Posterior vena cava (tissue), 2 donors: ENCODE results near the gene FAM98B. TPM values are rescaled to one million over a fixed set of nuclear protein-coding genes. Genes with fewer than 3 reads are reported as not detected.

Experiments used
- DNase-seq: peaks from one replicate; pipeline ENCODE4 v3.0.0-alpha.2; 2020; ENCODE audit warnings: low spot score
- intact Hi-C, 2 donors: fragments of 100-400 bp; cut with DNase I; formaldehyde crosslinking; loops; one replicate each; pipeline versions ENCODE4 v1.14.1 to v1.14.2; 2022 to 2023
- total RNA-seq, 2 donors: library from RNA; stranded (reverse); fragmentation: NEBNext Ultra II Directional; extraction: Animal tissue kit (Norgen Biotek cat#: 25700); gene quantifications; one replicate each; pipeline ENCODE4 v1.2.1, GENCODE V29; 2021
- donor health status: DM: yes; HTN: yes; CAD: no.
- donor health status: DM: yes; HTN: yes; CAD: no.

Gene FAM98B
- total RNA-seq, 2 donors from 2014 or later = 20.7 to 33.4 TPM

DNA sequence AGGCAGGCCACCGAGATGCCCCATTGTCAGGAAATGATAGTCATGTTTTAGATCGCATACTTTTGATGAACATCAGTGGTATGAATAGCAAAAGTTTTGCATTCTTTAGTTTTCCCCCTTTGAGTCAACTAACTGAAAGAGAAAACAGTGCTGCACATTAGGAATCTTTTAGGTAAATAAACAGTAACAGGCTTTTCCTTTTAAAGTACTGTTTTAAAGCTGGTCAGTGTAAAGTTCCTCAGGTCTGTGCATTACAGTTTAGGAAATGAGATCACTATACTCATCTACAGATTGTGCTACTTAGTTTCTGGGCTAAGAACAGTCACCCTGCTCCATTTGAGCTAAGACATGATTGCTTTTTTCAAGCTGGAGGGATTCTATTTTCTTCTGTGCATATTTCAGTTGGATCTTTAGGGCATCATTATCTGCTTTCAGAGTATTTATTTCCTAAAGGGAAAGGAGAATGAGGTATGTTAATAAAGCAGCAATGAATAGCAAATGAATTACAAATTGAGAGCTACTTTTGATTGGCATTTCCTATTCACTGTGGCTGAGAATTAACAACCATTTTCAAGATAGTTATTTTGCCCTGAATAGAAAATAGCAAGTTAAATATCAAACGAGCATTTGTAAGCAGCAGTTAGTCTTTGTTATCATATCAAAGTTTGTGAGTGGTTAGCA lies 36.5 kb downstream of the FAM98B start:
- intact Hi-C loops = loop anchor here in 1 of 2 donors (10.0 kb wide), 1 partner anchor 736 kb away; no protein-coding TSS in a partner anchor
- DNase-seq = no peak

DNA sequence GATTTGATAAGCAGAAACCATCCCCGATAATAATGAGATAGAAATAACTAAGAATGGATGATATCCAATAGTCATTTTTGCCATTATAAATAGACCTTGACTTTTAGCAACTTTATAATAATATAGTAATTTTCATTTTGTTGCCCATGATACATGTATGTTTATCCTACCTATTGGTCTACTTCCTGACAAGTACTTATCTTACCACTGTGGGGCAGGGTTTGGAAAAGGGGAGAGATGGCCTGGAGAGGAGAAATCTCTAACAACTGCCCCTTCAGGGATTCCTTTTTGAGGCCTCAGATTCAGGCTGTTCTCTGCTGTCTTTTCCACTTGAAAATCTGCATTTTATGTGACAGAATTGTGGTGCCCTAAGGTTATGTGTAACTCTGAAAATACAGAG lies 42.2 kb downstream of the FAM98B start:
- intact Hi-C loops = loop anchor here in 1 of 2 donors (10.0 kb wide), 1 partner anchor 741 kb away; no protein-coding TSS in a partner anchor

DNA sequence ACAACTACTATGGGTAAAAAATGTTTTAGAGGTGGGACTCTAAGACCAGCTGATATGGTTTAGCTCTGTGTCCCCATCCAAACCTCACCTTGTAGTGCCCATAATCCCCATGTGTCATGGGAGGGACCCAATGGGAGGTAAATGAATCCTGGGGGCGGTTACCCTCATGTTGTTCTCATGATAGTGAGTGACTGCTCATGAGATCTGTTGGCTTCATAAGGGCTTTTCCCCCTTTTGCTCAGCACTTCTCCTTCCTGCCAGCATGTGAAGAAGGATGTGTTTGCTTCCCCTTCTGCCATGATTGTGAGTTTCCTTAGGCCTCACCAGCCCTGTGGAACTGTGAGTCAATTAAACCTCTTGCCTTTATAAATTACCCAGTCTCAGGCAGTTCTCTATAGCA lies 45.7 kb downstream of the FAM98B start:
- intact Hi-C loops = loop anchor here in 1 of 2 donors (10.0 kb wide), 1 partner anchor 745 kb away; no protein-coding TSS in a partner anchor
- DNase-seq = no peak

More for the DNA sequence above, 42.2 kb downstream of the FAM98B start:
- DNase-seq = no peak

DNA sequence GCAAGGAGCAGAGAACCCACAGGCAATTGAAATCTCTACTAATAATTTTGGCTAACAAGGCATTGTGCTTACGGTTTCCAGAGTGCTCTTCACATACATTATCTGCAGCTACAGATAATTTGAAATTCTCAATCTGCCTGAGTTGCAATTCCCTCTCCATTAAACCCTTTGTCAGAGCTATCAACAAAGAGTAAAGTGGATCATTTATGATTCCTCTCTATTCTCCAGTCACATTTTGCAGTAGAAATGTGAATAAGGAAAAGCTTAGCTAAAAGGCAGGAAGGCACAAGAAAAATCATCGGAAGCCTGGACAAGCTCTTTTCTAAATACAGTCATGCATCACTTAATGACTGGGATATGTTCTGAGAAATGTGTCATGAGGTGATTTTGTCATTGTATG lies 49.6 kb downstream of the FAM98B start:
- no peak for DNase-seq
- intact Hi-C loops = no loop called here

DNA sequence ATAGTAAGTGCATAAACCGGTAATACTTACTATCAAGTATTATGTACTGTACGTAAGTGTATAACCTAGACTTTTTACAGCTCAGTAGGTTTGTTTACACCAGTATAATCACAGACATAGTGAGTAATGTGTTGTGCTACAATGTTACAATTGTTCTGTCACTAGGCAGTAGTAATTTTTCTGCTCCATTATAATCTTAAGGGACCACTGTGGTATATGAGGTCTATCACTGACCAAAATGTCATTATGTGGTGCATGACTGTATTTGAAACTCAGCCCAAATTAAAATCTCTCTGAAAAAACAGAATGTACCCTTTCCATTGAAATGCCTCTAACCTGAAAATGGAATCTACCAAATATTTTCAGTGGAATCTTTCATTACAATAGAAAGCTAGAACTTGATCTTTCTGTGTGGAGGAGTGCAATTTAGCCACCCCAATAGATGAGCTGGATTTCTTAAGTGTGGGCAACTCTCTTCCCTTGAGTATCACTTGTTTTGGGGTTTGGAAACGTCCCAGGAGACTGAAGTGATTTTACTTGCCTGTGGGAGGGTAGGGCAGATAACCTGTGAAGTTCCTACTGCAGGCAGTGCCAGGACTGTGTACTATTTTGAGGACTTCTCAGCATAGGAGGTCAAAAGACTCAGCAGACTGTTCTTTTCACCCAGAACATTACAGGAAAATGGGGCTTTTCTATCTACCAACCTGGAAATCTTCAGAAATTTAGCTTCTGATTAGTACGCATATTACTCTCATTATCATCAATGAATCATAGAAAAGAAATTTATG lies 50.9 kb downstream of the FAM98B start:
- intact Hi-C loops = no loop called here

DNA sequence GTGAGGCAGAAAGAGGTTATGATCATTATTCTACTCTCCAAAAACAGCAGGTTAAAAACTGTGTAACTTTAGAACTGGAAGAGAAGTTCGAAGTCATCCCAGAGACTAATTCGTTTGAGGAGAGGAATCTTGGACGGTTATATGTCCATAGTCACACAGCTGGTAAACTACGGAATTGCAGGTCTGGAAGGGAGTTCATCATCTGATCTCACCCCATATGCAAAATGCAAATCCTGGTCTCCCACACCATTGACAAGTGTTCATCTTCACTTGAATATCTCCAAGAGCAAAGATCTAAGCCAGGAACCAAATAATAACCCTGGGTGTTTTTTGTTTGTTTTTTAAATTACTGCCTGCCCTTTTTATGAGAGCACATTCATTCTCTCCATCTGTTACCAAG lies 53.1 kb downstream of the FAM98B start:
- intact Hi-C loops = no loop called here
- no peak for DNase-seq

More for the DNA sequence above, 50.9 kb downstream of the FAM98B start:
- no peak for DNase-seq

DNA sequence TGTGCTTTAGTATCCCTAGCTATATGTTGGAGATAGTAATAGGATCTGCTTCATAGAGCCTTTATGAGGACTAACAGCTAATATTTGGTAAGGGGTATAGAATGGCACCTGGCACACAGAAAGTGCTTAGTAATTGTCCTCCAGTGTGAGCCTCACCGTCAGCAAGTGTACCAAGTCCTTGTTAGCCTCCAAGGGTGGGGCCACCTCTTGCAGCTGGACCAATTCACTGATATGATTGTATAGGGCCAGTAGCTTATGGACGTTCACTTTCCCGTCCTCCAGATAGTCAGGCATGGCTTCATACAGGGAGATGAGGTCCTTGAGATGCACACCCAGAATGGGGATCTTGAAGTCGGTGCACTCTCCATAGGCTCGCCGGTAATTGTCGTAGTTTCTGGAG lies 53.6 kb downstream of the FAM98B start:
- no peak for DNase-seq
- intact Hi-C loops = no loop called here

DNA sequence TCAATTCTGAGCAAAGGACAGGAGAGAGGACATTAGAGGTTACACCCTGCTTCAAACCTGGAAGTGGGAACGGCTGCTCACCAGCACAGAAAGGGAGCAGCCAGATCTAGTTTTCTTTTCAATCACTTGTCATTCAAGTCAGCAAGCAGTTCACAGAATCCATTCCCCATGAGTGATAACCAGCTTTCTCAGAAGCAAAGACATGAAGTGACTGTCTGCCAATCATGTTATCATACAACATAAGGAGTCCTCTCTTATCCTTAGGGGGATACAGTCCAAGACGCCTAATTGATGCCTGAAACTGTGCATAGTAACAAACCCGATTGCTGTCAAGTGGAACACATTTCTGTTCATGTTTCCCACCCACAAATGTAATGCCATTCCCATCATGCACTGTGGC lies 54.7 kb downstream of the FAM98B start:
- intact Hi-C loops = no loop called here

DNA sequence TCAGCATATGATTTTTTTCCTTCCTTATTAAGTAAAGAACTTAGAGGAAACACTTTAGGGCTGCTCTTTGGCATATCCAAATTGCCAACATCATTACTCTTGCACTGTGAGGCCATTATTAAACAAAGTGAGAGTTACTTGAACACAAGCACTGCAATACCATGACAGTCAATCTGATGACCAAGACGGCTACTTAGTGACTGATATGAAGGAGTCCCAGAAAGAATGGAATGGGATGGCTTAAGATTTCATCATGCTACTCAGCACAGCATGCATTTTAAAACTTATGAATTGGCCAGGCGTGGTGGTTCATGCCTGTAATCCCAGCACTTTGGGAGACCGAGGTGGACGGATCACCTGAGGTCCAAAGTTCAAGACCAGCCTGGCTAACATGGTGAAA lies 55.2 kb downstream of the FAM98B start:
- intact Hi-C loops = no loop called here
- no peak for DNase-seq

More for the DNA sequence above, 54.7 kb downstream of the FAM98B start:
- DNase-seq = no peak

DNA sequence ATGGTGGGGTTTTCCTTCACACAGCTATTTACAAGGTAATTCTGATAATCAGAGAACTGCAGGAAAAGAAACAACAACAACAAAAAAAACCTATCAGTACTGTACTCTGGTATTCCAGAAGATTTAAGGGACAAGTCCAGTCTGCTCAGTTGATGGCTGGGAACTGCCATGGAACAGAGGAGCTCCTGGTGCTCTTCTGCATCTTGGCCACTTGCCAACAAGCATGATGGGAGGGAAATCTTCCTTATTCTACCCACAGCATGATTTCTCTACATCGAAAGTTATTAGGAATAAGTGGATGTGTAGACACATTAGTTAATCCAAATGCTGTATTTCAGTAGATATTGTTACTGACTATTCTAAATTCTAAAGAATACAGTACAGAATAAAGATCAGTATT lies 59.0 kb downstream of the FAM98B start:
- intact Hi-C loops = no loop called here
- no peak for DNase-seq

DNA sequence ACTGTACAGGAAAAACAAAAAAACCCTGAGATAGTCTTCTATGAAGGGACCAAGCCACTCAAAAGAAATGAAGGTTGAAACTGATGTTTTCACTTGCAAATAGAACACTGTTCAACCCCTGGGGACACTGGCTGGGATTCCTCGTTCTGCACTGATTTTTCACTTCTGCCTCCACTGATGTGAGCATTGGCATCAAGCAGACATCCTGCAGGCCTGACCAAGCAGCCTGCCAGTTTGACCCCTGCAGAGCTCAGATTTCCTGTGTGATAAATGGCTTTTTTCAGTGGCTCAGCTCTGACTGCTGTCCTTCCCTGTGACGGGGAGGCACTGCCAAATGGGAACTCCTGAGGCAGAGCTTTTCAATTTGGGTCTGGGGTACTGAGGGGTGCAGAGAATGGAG lies 60.7 kb downstream of the FAM98B start:
- intact Hi-C loops = no loop called here
- no peak for DNase-seq

DNA sequence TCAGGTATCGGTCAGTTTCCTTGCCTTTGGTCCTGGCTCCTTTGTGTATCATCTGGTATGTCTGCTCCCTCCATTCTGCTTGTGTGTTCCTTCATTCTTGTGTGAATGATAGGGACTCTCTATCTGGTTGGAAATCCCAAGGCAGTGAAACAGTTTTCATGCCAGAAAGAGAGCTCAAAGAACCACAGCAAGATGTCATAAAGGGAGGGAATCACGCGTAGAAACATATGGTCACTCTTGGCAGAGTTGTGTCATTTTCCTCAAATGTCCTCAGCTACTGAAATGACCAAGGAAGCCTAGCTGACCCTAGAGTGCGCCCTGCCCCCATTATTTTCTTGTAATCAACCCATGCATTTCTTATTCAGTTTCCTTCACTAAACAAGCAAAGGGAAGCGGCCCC lies 62.7 kb downstream of the FAM98B start:
- DNase-seq = no peak
- intact Hi-C loops = no loop called here

DNA sequence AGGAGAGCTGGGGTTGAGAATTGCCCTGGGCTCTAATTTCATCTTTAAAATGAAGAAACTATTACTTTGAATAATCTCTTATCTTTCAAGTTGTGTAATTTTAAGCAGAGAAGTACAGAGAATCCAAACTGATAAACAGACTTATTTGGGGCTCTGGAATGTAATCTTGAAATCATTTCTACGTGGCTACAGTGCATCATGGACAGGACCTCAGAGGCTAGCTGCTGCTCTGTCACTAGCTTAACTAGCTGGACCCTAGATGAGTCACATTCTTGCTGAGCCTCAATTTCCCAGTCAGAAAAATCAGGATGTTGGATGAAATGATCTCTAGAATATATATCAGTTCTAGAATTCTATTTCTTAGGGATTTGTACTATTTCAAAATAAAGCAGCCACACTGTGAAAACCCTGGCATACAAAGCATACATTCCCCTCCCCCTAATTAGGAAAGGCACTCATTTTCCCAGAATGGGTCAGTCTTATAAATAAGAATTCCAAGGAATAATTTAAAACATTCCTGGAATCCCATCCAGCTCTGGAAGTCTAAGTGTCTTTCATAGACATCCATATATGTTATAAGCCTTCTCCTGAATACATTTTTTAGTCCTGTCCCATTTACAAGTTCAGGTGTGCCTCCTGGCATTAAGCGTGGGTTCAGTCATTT lies 63.5 kb downstream of the FAM98B start:
- intact Hi-C loops = no loop called here
- no peak for DNase-seq

DNA sequence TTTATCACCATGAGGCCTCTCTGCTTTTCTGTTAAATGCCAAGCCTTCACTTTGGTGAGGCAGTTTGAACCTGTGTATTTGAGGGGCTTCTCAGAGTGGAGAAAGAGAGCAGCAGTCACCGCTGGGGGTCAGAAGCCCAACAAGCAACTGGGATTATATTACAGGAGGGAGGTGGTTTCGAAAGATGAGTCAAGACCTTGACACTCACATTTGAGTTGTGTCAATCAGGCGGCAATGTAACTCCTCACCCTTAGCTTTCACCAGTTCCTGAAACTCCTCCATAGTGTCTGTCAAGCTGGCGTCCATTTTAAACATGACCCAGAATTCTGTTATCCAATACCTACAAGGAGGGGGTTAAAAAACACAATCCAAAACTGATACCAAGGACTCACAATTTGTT lies 64.2 kb downstream of the FAM98B start:
- no peak for DNase-seq
- intact Hi-C loops = no loop called here

DNA sequence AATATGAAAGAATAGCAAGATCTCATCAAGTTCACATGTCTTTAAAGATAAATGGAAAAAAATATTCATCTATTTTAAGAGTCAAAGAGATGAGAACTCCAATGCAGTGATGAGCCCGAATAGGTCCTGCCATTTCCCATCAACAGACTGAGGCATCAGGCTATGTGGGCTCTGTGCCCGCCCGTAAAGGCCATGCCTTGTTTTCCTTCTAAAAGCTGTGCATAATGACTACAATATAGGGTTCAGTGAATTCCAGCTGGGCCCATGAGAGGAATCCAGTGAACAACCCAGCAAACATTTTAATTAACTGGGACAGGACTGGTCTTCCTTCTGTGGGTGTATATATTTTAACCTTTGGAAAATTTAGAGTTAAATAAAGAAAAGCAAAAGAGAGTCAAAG lies 66.1 kb downstream of the FAM98B start:
- intact Hi-C loops = no loop called here
- no peak for DNase-seq

DNA sequence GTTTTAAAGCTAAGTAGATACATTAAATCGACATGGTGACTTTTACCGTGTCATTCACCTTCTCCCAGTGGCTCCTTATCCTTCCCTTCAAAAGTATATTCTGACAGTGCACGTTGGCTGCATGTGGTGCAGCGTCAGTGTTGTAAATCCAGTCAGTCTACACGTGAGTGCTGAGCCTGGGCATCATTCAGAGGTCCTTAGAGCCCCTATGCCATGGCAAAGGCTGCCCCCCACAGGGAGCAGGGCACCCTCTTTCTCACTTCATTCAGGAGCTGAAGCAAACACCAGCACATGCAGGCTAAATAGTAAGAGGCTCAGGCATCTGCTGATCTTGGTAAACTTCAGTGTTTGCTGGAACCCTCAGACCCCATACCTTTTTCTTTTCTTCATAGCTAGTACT lies 67.4 kb downstream of the FAM98B start:
- no peak for DNase-seq
- intact Hi-C loops = no loop called here

DNA sequence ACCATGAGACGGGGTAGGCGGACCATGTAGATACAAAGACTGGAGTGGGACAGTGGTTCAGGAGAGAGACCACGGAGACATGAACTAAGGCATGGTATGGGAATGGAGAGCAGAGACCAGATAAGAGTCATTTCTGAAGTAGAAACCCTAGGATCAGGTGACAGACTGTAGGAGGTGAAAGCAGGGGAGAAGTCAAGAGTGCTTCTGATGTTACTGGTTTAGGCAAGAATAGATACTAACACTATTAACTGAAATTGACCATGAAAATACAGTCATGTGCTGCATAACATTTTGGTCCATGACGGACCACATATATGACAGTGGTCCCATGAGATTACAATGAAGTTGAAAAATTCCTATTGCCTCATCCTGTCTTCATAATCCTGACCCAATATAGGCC lies 69.0 kb downstream of the FAM98B start:
- no peak for DNase-seq
- intact Hi-C loops = no loop called here

DNA sequence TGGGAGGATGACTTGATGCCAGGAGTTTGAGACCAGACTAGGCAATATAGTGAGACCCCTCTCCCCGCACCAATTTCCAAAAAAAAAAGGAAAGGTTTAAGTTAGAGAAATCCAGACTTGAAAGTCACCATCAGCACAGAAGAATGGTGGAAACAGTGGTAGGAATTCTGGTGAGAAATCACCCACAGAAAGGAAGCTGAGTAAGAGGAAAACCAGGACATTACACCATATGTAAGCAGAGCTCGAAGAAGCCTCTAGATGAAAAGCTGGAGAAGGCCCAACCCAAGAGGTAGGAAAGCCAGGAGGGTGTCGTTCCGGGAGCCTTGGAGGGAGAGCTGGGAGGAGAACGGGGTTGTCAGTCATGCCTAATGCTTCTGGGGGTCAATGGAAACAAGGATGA lies 70.2 kb downstream of the FAM98B start:
- intact Hi-C loops = loop anchor here in 1 of 2 donors (1.0 kb wide), 1 partner anchor 14 kb away; no protein-coding TSS in a partner anchor
- no peak for DNase-seq

DNA sequence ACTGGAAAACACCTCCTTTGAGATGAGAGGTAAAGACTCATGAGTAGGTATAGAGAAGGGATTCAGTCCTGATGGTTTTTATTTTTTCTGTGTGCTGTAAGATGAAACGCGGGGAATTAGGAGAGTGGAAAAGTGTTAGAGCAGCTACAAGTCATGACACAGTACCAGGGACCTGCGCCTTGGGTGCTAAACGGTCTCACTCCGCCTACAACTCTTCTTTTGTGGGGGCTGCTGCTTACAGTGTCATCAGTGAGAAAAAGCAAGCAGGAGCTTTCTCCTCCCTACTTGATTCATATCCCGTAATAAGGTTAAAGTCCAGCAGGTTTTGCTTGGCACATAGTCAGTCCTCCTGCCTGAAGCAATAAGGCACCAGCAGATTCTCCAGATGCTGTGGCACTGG lies 71.6 kb downstream of the FAM98B start:
- no peak for DNase-seq
- intact Hi-C loops = no loop called here

DNA sequence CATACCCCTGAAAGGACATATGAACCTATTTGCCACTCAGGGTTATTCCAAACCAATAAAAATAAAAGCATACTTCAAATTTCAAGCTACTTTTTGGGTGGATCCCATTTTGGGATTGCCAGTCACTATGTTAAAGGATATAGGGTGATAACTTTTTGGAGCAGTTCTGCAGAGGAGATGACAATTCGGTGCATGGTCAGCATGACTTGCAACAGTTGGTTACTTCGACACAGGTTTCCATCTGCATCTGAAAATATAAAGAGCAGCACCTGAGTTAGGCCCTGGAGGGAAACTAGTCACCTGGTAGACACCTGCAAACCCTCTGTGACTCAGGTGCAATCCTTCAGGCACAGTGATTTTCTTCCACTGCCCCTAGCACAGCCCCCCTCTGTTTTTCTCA lies 72.2 kb downstream of the FAM98B start:
- intact Hi-C loops = no loop called here
- DNase-seq = no peak
